Natural killer cell (primary cell): ENCODE data around the gene BCR. TPM values are rescaled to one million over a fixed set of nuclear protein-coding genes. Genes with fewer than 3 reads are reported as not detected.

Source experiments
- ATAC-seq, 3 donors: fragments of 150-1000 bp in 2 of 3; fragments of 200-7000 bp in 1 of 3; cut with Tn5 transposase; 1 replicate in 1 of 3; 2 replicates in 2 of 3; pipeline ENCODE4 v1.10.0; 2021; ENCODE audit warnings: mild to moderate bottlenecking in 2 of 3, moderate library complexity in 2 of 3
- DNase-seq, 2 donors: peaks; one replicate each; pipeline versions ENCODE4 v3.0.0 to v3.0.0-alpha.2; 2013 to 2021; ENCODE audit warnings: mixed read lengths in 1 of 2
- H3K27ac ChIP-seq: one replicate; pipeline ENCODE4 v1.5.1; 2013; ENCODE audit warnings: mild to moderate bottlenecking, low read length
- H3K27me3 ChIP-seq: one replicate; pipeline ENCODE4 v1.6.1; 2013; ENCODE audit warnings: low read length; ENCODE audit not compliant: control insufficient read depth, insufficient read depth
- H3K36me3 ChIP-seq: one replicate; pipeline ENCODE4 v1.6.1; 2013; ENCODE audit warnings: low read length; ENCODE audit not compliant: control insufficient read depth, insufficient read depth
- H3K4me1 ChIP-seq: one replicate; pipeline ENCODE4 v1.6.1; 2013; ENCODE audit warnings: low read length; ENCODE audit not compliant: control insufficient read depth, insufficient read depth
- H3K4me3 ChIP-seq: one replicate; pipeline ENCODE4 v1.5.1; 2013; ENCODE audit warnings: low read length
- H3K9me3 ChIP-seq: one replicate; pipeline ENCODE4 v1.6.1; 2013; ENCODE audit warnings: low read length; ENCODE audit not compliant: control insufficient read depth, insufficient read depth
- H3K27ac Mint-ChIP-seq, 2 donors: one replicate each; pipeline ENCODE4 v1.8.0; 2022; ENCODE audit warnings: mild to moderate bottlenecking in 2 of 2, mixed read lengths in 2 of 2, moderate library complexity in 1 of 2
- H3K27me3 Mint-ChIP-seq, 2 donors: one replicate each; pipeline ENCODE4 v1.8.0; 2022; ENCODE audit warnings: low read depth in 2 of 2, mixed read lengths in 2 of 2
- H3K36me3 Mint-ChIP-seq: one replicate; pipeline ENCODE4 v1.8.0; 2022; ENCODE audit warnings: mixed read lengths
- H3K4me1 Mint-ChIP-seq, 2 donors: one replicate each; pipeline ENCODE4 v1.8.0; 2022; ENCODE audit warnings: mixed read lengths in 2 of 2
- H3K4me3 Mint-ChIP-seq: one replicate; pipeline ENCODE4 v1.8.0; 2022; ENCODE audit warnings: mild to moderate bottlenecking, moderate library complexity, mixed read lengths
- H3K9me3 Mint-ChIP-seq, 2 donors: one replicate each; pipeline ENCODE4 v1.8.0; 2022; ENCODE audit warnings: mixed read lengths in 2 of 2
- WGBS: methylation state at CpG from one replicate; pipeline ENCODE4 v1.1.7; 2013; ENCODE audit warnings: missing lambda C conversion rate; ENCODE audit not compliant: insufficient coverage; 5-methylcytosine and 5-hydroxymethylcytosine counted together
- intact Hi-C: fragments of 100-400 bp; cut with micrococcal nuclease; formaldehyde crosslinking; loops from one replicate; pipeline ENCODE4 v1.14.2; 2022
- total RNA-seq, 4 donors: library from RNA; stranded (reverse); fragments of 120-200 nt in 1 of 4; gene quantifications; one replicate each; pipeline versions ENCODE4 v1.2.3 to v1.2.4, GENCODE V29; 2013 to 2022
- TF ChIP-seq, protein P1 (sequence below): fragments of 200-600 bp; IDR thresholded peaks from one replicate; pipeline ENCODE4 v1.8.0; 2022; ENCODE audit warnings: antibody characterized with exemption

The BCR gene
- total RNA-seq, 3 donors from 2014 or later (not counting 1 experiment from before 2014, with no cell fraction given), result 166 to 186 (median 167) TPM

DNA sequence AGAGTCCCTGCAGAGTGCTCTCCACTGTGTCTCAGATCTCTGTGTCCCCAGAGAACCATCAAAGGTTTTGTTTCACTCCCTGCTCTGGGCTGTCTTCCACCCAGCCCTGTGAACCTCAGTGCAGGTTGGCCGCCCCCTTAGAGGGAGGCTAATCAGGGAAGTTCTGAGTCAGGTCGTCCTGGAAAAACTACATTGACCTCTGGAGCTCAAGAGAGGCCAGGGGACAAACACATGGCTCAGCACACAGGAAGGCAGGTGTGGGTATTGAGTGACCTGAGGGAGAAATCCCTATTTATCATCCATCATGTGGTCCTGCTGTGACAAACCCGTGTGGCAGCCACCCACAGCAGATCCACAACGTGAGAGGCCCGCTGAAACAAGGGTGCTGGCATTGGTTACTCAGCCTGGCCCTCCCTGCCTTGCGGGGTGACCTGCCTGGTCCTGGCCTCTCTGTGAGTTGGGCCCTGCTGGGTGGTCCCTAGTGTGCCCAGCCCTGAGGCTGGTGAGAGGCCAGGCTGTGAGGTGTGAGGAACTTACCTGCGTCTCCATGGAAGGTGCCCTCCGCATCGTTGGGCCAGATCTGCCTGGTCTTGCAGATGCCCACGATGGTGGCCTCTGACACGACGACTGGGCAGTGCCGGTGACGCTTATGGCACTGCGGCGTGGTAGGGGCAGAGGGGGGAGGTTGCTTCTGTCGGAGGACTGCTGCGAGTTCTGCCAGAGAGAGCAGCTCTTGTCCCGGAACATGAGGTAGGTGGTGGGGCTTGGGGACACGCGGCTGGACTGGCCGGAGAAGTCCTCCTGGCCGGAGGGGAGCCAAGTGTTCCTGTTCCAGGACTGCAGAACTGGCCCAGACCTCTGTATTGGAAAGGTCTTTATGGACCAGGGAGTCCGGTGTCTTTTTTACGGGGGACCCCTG lies 669 bp upstream of the BCR start:
- H3K36me3 Mint-ChIP-seq, result peaks cover 14% of the 10 kb centered on the region
- ATAC-seq, result no peak
- peaks cover 79% of the 10 kb centered on the region for H3K4me1 ChIP-seq

DNA sequence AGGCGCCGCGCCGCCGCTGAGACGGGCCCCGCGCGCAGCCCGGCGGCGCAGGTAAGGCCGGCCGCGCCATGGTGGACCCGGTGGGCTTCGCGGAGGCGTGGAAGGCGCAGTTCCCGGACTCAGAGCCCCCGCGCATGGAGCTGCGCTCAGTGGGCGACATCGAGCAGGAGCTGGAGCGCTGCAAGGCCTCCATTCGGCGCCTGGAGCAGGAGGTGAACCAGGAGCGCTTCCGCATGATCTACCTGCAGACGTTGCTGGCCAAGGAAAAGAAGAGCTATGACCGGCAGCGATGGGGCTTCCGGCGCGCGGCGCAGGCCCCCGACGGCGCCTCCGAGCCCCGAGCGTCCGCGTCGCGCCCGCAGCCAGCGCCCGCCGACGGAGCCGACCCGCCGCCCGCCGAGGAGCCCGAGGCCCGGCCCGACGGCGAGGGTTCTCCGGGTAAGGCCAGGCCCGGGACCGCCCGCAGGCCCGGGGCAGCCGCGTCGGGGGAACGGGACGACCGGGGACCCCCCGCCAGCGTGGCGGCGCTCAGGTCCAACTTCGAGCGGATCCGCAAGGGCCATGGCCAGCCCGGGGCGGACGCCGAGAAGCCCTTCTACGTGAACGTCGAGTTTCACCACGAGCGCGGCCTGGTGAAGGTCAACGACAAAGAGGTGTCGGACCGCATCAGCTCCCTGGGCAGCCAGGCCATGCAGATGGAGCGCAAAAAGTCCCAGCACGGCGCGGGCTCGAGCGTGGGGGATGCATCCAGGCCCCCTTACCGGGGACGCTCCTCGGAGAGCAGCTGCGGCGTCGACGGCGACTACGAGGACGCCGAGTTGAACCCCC lies 798 bp downstream of the BCR start:
- peak overlapping the region; percentile 98 for H3K4me3 Mint-ChIP-seq
- Histone ChIP-seq H3K4me1 (peaks cover 84% of the 10 kb centered on the region), H3K27me3 (no peaks in the 10 kb centered on the region), H3K27ac (peak overlapping the region; percentile 35), H3K4me3 (peak overlapping the region; percentile 65), H3K9me3 (peaks cover 10% of the 10 kb centered on the region), H3K36me3 (no peaks in the 10 kb centered on the region)
- peaks cover 3 to 10% of the 10 kb centered on the region in 2 donors for H3K9me3 Mint-ChIP-seq
- H3K36me3 Mint-ChIP-seq, result peaks cover 12% of the 10 kb centered on the region
- H3K27ac Mint-ChIP-seq, result peak overlapping the region; percentile 93 to 94
- H3K4me1 Mint-ChIP-seq, result peaks cover 66 to 73% of the 10 kb centered on the region in 2 donors
- TF ChIP-seq, protein P1, sequence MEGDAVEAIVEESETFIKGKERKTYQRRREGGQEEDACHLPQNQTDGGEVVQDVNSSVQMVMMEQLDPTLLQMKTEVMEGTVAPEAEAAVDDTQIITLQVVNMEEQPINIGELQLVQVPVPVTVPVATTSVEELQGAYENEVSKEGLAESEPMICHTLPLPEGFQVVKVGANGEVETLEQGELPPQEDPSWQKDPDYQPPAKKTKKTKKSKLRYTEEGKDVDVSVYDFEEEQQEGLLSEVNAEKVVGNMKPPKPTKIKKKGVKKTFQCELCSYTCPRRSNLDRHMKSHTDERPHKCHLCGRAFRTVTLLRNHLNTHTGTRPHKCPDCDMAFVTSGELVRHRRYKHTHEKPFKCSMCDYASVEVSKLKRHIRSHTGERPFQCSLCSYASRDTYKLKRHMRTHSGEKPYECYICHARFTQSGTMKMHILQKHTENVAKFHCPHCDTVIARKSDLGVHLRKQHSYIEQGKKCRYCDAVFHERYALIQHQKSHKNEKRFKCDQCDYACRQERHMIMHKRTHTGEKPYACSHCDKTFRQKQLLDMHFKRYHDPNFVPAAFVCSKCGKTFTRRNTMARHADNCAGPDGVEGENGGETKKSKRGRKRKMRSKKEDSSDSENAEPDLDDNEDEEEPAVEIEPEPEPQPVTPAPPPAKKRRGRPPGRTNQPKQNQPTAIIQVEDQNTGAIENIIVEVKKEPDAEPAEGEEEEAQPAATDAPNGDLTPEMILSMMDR, result no peak
- intact Hi-C loops, result loop anchor here (5.0 kb wide), 1 partner anchor 44 kb away; no protein-coding TSS in a partner anchor
- ATAC-seq (peak in 1 of 3 donors; percentile 9), DNase-seq (peak in 1 of 2 donors; percentile 59)
- 2% methylated on average over 112 of the region's 112 CpGs for WGBS
- H3K27me3 Mint-ChIP-seq, result no peaks in the 10 kb centered on the region

More for the DNA sequence above, 669 bp upstream of the BCR start:
- H3K4me1 Mint-ChIP-seq, result peaks cover 62 to 65% of the 10 kb centered on the region in 2 donors
- peak in 1 of 2 donors; percentile 32 for DNase-seq
- Histone ChIP-seq H3K9me3 (peaks cover 18% of the 10 kb centered on the region), H3K4me3 (peak overlapping the region; percentile 36), H3K27me3 (no peaks in the 10 kb centered on the region), H3K27ac (peak overlapping the region; percentile 51), H3K36me3 (no peaks in the 10 kb centered on the region)
- WGBS, result 56% methylated on average over 25 of the region's 25 CpGs
- H3K4me3 Mint-ChIP-seq, result peak overlapping the region; percentile 86
- H3K27ac Mint-ChIP-seq, result peak overlapping the region; percentile 86 to 87
- intact Hi-C loops, result loop anchor here (5.0 kb wide), 2 partner anchors 42 to 203 kb away; no protein-coding TSS in a partner anchor
- peaks cover 3 to 14% of the 10 kb centered on the region in 2 donors for H3K9me3 Mint-ChIP-seq
- H3K27me3 Mint-ChIP-seq, result no peaks in the 10 kb centered on the region
- TF ChIP-seq, protein P1, result no peak

DNA sequence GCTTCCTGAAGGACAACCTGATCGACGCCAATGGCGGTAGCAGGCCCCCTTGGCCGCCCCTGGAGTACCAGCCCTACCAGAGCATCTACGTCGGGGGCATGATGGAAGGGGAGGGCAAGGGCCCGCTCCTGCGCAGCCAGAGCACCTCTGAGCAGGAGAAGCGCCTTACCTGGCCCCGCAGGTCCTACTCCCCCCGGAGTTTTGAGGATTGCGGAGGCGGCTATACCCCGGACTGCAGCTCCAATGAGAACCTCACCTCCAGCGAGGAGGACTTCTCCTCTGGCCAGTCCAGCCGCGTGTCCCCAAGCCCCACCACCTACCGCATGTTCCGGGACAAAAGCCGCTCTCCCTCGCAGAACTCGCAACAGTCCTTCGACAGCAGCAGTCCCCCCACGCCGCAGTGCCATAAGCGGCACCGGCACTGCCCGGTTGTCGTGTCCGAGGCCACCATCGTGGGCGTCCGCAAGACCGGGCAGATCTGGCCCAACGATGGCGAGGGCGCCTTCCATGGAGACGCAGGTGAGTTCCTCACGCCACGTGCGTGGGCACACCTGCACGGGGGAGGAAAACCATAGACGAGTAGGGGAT lies 1.5 kb downstream of the BCR start:
- Mint-ChIP-seq H3K4me1 (peaks cover 64 to 75% of the 10 kb centered on the region in 2 donors), H3K36me3 (peaks cover 5% of the 10 kb centered on the region), H3K27ac (peak overlapping the region; percentile 93 to 94), H3K4me3 (peak overlapping the region; percentile 98), H3K27me3 (no peaks in the 10 kb centered on the region), H3K9me3 (peaks cover 0 to 3% of the 10 kb centered on the region in 2 donors)
- Histone ChIP-seq H3K4me1 (peaks cover 87% of the 10 kb centered on the region), H3K9me3 (peaks cover 3% of the 10 kb centered on the region), H3K27me3 (no peaks in the 10 kb centered on the region), H3K36me3 (no peaks in the 10 kb centered on the region), H3K27ac (peak overlapping the region; percentile 5), H3K4me3 (peak overlapping the region; percentile 56)
- peak in 1 of 2 donors; percentile 35 for DNase-seq
- 17% methylated on average over 42 of the region's 43 CpGs for WGBS
- TF ChIP-seq, protein P1, result no peak
- intact Hi-C loops, result loop anchor here (1.0 to 5.0 kb wide), 3 partner anchors 35 to 82 kb away; no protein-coding TSS in a partner anchor
- ATAC-seq, result no peak
